Measurements from ENCODE around the gene SHLD1. TPM values are rescaled to one million over a fixed set of nuclear protein-coding genes. Genes with fewer than 3 reads are reported as not detected.
A peak's percentile ranks its signal among the peaks of the same experiment; 100 is the strongest.
"Not testable (repeated sequence)": the region's sequence is repeated elsewhere in the genome, so short reads cannot be mapped to it uniquely, and the experiment has no call there.

SHLD1 gene
- total RNA-seq, 1 donor from 2014 or later: 1.9 TPM

DNA sequence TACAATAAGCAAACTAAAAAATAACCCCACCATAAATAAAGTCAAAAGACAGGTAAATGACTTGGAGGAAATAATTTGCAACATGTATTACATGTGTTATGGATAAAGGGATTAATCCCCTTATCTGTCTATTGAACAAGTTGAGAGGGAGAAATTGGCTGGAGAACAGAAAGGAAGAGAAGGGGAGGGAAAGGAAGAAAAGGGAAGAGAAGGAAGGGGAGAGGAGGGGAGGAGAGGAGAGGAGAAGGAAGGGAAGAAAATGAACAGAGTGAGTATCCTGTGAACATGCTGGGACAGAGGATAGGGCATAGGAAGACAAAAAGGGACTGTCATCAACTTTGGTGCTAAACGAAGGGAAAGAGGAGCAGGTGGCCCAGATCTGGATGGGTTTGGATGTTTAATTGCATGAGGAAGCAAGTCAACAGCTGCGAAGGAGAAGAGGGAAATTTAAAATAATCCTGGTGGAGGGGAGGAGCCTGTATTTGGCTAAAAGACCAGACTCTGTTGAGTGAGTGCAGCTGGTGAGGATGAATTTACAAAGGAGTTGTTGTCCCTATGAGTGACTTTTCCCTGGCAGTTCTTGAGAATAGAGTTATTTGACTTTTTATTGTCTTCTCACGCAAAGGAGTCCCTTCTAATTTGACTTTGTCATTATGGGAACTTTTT is 14.2 kb upstream of the SHLD1 start:
- DNase-seq (ENCODE audit: low spot score) (no peak), ATAC-seq (no peak)

DNA sequence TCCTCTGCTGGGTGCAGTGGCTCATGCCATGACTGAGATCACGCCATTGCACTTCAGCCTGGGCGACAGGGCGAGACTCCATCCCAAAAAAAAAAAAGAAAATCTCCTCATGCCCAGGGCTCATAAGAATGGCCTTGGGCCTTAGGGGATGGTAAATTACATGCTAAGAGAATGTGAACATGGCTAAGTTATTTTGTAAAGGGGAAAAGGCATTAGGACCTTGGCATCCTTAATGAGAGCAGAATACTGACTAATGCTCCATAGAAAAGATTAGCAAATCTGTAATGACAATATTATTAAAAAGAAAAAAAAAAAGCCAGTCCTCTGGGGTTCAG is 12.6 kb upstream of the SHLD1 start:
- ATAC-seq: no peak
- no peak for DNase-seq (ENCODE audit: low spot score)

DNA sequence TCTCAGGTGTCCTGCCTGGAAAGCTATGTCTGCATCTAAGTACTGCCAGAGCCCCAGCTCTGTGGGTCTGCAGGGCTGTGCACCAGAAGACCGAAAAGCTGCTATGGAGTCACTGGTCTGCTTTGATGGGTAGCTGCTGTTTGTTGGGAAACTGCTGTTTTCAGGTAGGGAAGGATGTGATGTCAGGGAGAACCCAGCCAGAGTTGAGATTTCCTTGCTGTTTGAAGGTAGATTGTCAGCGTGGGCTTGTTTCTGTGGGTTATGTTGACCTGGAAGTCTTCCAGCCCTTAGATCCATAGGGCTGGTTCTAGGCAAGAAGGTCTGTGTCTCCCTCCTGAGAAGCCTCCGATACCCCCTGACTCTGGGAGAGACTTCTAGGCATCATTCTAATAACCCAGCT is 12.2 kb upstream of the SHLD1 start:
- no peak for ATAC-seq
- DNase-seq (ENCODE audit: low spot score): no peak

DNA sequence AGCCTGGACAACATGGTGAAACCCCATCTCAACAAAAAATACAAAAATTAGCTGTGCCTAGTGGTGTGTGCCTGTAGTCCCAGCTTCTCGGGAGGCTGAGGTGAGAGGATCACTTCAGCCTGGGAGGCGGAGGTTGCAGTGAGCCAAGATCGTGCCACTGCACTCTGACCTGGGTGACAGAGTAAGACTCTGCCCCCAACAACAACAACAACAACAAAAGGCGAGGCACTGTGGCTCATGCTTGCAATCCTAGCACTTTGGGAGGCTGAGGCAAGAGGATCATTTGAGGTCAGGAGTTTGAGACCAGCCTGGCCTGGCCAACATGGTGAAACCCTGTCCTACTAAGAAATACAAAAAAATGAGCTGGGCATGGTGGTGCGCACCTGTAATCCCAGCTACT is 9.6 kb upstream of the SHLD1 start:
- not testable (repeated sequence) for DNase-seq (ENCODE audit: low spot score); ATAC-seq

DNA sequence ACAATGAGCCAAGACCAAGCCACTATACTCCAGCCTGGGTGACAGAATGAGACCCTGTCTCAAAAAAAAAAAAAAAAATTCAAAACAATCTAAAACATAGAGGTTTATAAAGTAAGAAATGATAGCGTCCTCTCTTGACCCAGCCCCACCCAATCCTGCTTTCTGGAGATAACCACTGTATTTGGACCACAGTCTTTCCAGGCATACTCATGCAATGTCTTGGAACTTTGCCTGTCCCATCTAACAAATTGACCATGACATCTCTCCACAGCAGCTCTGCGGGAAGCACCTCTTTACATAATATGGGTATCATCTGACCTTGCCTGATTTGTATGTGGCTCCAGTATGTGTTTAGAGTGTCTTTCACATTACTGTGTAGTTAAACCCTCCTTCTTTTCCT is 9.1 kb upstream of the SHLD1 start:
- ATAC-seq (no peak), DNase-seq (ENCODE audit: low spot score) (no peak)

DNA sequence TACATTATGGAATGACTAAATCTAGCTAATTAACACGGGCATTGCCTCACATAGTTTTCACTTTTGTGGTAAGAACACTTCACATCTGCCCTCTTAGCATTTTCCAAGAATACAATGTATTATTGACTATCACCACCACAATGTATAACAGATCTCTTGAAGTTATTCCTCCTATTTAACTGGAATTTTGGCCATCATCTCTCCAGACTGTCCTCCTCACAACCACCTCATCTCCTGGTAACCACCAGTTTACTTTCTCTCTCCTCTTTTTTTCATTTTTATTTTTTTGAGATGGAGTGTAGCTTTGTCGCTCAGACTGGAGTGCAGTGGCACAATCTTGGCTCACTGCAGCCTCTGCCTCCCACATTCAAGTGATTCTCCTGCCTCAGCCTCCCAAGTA is 8.2 kb upstream of the SHLD1 start:
- DNase-seq (ENCODE audit: low spot score) (no peak), ATAC-seq (no peak)

- no peak for ATAC-seq
- DNase-seq (ENCODE audit: low spot score): no peak
Measured at GRCh38 chr20:5745416-5746030, 4.7 kb upstream of the SHLD1 start.

DNA sequence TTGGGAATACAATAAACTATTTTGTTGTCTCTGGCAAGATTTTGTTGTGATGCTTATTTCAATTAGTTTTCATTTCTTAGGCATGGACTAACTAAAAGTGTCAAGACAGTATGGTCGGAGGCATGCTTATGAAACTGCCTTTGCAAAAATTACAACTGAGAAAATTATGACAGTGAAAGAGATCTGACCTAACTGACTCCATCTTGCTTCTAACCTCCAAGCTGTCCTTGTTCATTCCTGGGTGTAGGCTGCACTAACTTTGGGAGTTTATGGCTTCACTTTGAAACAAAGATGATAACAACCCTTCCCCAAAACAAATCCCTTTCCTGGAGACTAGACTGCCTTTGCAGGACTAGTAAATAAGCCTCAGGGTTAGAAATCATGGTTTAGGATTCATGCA is 4.1 kb upstream of the SHLD1 start:
- DNase-seq (ENCODE audit: low spot score): no peak
- ATAC-seq: no peak

GRCh38 chr20:5748246-5748645 is 2.0 kb upstream of the SHLD1 start:
- no peak for ATAC-seq

DNA sequence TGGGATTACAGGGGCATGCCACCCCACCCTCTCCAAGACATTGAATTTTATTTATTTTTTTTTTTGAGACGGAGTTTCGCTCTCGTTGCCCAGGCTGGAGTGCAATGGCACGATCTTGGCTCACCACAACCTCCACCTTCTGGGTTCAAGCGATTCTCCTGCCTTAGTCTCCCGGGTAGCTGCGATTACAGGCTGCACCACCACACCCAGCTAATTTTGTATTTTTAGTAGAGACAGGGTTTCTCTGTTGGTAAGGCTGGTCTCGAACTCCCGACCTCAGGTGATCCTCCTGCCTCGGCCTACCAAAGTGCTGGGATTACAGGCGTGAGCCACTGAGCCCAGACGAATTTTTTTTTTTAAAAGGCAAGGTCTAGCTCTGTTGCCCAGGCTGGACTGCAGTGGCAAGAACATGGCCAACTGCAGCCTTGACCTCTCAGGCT is 669 bp upstream of the SHLD1 start:
- DNase-seq (ENCODE audit: low spot score); ATAC-seq: not testable (repeated sequence)

More at GRCh38 chr20:5748246-5748645, 2.0 kb upstream of the SHLD1 start:
- no peak for DNase-seq (ENCODE audit: low spot score)

DNA sequence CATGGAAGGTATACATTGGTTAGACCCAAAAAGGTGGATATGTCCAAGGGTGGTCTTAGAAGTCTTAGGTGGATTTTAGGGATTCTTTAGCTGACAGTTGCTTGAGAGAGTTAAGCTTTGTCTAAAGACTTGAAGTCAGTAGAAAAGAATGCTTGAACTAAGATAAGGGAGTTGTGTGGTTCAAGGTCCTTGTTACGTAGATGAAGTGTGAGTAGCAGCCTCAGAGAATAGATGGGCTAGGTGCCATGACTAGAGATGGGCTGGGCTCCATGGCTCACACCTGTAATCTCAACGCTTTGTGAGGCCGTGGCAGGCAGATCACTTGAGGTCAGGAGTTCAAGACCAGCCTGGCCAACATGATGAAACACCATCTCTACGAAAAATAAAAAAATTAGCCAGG is 1.7 kb downstream of the SHLD1 start:
- DNase-seq (ENCODE audit: low spot score): no peak
- ATAC-seq: no peak

- DNase-seq (ENCODE audit: low spot score) (no peak), ATAC-seq (no peak)
Measured at GRCh38 chr20:5753814-5754213, 3.6 kb downstream of the SHLD1 start.

DNA sequence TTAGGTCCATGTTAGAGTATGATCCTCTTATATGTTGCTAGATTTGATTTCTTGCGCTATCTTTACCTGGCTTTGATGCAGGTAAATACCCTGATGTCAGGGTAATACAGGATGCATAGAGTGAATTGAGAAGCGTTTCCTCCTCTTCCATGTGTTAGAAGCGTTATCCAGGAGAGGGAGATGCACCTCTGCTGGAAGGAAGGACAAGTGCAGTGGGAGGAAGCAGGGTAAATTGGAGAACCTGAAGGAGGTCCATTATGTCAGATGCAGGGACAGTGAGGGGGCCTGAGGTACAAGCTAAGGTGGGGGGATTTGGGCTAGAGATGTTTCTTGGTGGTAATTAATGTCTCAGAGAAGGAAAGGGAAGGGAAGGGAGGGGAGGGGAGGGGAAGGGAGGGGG is 7.7 kb downstream of the SHLD1 start:
- DNase-seq (ENCODE audit: low spot score): no peak
- ATAC-seq: no peak

- DNase-seq (ENCODE audit: low spot score): peak; percentile 73
- peak; percentile 90 for ATAC-seq
Measured at GRCh38 chr20:5766085-5766764, 16.0 kb downstream of the SHLD1 start.

- DNase-seq (ENCODE audit: low spot score): no peak
- ATAC-seq: no peak
Measured at GRCh38 chr20:5767493-5768098, 17.4 kb downstream of the SHLD1 start.

- ATAC-seq (no peak), DNase-seq (ENCODE audit: low spot score) (no peak)
Measured at GRCh38 chr20:5770231-5770986, 20.2 kb downstream of the SHLD1 start.

- DNase-seq (ENCODE audit: low spot score): no peak
- no peak for ATAC-seq
Measured at GRCh38 chr20:5770987-5771318, 20.8 kb downstream of the SHLD1 start.

DNA sequence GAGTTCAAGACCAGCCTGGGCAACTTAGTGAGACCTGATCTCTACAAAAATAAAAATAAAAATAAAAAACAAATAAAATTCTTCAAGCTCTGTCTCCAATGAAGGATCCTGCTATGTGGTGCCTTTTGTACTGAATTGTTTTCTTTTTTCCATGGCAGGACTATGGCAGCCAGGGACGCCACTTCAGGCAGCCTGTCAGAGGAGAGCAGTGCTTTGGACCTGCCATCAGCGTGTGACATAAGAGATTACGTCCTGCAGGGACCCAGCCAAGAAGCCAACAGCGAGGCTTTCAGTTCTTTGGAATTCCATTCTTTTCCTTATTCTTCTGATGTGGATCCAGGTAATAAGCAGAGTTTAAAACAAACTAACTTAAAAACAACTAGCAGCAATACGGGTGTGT is 22.5 kb downstream of the SHLD1 start:
- no peak for ATAC-seq
- no peak for DNase-seq (ENCODE audit: low spot score)

GRCh38 chr20:5773589-5773988 is 23.4 kb downstream of the SHLD1 start:
- ATAC-seq (no peak), DNase-seq (ENCODE audit: low spot score) (no peak)

- no peak for ATAC-seq
- no peak for DNase-seq (ENCODE audit: low spot score)
Measured at GRCh38 chr20:5776077-5776476, 25.9 kb downstream of the SHLD1 start.

Data from left lobe of liver (tissue), 2 donors.